ENCODE measurements around the gene NUDT21.

DNA sequence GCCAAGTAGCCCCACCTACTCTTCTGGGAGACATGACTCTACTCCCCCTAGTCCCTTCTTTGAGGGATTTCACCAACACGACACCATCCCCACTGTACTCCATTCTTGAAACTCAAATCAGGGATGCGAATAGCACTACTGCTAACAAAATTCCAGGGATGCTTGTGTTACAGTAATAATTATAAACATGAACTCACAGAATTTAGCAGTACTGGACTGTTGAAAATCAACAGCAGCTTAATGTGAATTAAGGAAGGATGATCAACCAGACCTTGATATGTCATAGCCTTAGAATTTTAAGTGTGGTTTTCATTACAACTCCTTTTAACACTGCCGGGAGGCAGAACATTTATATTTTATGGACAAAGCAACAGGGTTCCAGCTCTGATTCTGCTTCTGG is 63.7 kb downstream of the NUDT21 start:
- no peak for TF ChIP-seq EGR1 (IDR thresholded peaks at IDR 0.05; ENCODE audit: low read depth)
- no peak for TF ChIP-seq POLR2AphosphoS5 (IDR thresholded peaks at IDR 0.05; ENCODE audit: low read depth, low read length)
- TF ChIP-seq, protein P1, sequence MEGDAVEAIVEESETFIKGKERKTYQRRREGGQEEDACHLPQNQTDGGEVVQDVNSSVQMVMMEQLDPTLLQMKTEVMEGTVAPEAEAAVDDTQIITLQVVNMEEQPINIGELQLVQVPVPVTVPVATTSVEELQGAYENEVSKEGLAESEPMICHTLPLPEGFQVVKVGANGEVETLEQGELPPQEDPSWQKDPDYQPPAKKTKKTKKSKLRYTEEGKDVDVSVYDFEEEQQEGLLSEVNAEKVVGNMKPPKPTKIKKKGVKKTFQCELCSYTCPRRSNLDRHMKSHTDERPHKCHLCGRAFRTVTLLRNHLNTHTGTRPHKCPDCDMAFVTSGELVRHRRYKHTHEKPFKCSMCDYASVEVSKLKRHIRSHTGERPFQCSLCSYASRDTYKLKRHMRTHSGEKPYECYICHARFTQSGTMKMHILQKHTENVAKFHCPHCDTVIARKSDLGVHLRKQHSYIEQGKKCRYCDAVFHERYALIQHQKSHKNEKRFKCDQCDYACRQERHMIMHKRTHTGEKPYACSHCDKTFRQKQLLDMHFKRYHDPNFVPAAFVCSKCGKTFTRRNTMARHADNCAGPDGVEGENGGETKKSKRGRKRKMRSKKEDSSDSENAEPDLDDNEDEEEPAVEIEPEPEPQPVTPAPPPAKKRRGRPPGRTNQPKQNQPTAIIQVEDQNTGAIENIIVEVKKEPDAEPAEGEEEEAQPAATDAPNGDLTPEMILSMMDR (IDR thresholded peaks at IDR 0.05 in 2 of 3, conservative IDR thresholded peaks at IDR 0.05 in 1 of 3; ENCODE audit: borderline replicate concordance in 1 of 3, insufficient read depth in 1 of 3, low read depth in 2 of 3, low read length in 2 of 3): no peak
- TF ChIP-seq, protein P2, sequence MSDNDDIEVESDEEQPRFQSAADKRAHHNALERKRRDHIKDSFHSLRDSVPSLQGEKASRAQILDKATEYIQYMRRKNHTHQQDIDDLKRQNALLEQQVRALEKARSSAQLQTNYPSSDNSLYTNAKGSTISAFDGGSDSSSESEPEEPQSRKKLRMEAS (IDR thresholded peaks at IDR 0.05): no peak
- no peak for TF ChIP-seq EZH2 (IDR thresholded peaks at IDR 0.05)
- no peak for TF ChIP-seq POLR2A (IDR thresholded peaks at IDR 0.05; ENCODE audit: borderline replicate concordance, extremely low read depth, insufficient read depth, insufficient read length)
- TF ChIP-seq, protein P3, sequence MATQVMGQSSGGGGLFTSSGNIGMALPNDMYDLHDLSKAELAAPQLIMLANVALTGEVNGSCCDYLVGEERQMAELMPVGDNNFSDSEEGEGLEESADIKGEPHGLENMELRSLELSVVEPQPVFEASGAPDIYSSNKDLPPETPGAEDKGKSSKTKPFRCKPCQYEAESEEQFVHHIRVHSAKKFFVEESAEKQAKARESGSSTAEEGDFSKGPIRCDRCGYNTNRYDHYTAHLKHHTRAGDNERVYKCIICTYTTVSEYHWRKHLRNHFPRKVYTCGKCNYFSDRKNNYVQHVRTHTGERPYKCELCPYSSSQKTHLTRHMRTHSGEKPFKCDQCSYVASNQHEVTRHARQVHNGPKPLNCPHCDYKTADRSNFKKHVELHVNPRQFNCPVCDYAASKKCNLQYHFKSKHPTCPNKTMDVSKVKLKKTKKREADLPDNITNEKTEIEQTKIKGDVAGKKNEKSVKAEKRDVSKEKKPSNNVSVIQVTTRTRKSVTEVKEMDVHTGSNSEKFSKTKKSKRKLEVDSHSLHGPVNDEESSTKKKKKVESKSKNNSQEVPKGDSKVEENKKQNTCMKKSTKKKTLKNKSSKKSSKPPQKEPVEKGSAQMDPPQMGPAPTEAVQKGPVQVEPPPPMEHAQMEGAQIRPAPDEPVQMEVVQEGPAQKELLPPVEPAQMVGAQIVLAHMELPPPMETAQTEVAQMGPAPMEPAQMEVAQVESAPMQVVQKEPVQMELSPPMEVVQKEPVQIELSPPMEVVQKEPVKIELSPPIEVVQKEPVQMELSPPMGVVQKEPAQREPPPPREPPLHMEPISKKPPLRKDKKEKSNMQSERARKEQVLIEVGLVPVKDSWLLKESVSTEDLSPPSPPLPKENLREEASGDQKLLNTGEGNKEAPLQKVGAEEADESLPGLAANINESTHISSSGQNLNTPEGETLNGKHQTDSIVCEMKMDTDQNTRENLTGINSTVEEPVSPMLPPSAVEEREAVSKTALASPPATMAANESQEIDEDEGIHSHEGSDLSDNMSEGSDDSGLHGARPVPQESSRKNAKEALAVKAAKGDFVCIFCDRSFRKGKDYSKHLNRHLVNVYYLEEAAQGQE (IDR thresholded peaks at IDR 0.05; ENCODE audit: low read depth): no peak

All from HCT116 (cell line).